ENCODE data around the gene UST.

UST gene

GRCh38 chr6:148928811-148929210 is 182.0 kb downstream of the UST start:
- no peaks in the 10 kb centered on the region for H3K36me3 ChIP-seq (ENCODE audit: control insufficient read depth in 1 of 2, insufficient read depth in 2 of 2, low read length in 2 of 2)
- no peaks in the 10 kb centered on the region for H3K4me1 ChIP-seq (ENCODE audit: control insufficient read depth in 1 of 2, insufficient read depth in 2 of 2, low read length in 2 of 2)
- H3K27me3 ChIP-seq (ENCODE audit: control insufficient read depth in 1 of 2, insufficient read depth in 2 of 2, low read length in 2 of 2): no peaks in the 10 kb centered on the region
- no peak overlapping the region for H3K9ac ChIP-seq (ENCODE audit: low read depth in 1 of 2, low read length in 2 of 2)
- H3K4me3 ChIP-seq (ENCODE audit: low read depth in 1 of 2, low read length in 2 of 2): no peak overlapping the region
- no peak overlapping the region for H3K27ac ChIP-seq (ENCODE audit: low read depth, low read length)
- no peaks in the 10 kb centered on the region for H3K9me3 ChIP-seq (ENCODE audit: control insufficient read depth in 1 of 2, low read length in 2 of 2)

GRCh38 chr6:148932208-148932607 is 185.4 kb downstream of the UST start:
- Histone ChIP-seq H3K9ac (ENCODE audit: low read depth in 1 of 2, low read length in 2 of 2) (no peak overlapping the region), H3K4me3 (ENCODE audit: low read depth in 1 of 2, low read length in 2 of 2) (no peak overlapping the region), H3K27me3 (ENCODE audit: control insufficient read depth in 1 of 2, insufficient read depth in 2 of 2, low read length in 2 of 2) (no peaks in the 10 kb centered on the region), H3K27ac (ENCODE audit: low read depth, low read length) (no peak overlapping the region), H3K9me3 (ENCODE audit: control insufficient read depth in 1 of 2, low read length in 2 of 2) (no peaks in the 10 kb centered on the region), H3K4me1 (ENCODE audit: control insufficient read depth in 1 of 2, insufficient read depth in 2 of 2, low read length in 2 of 2) (no peaks in the 10 kb centered on the region), H3K36me3 (ENCODE audit: control insufficient read depth in 1 of 2, insufficient read depth in 2 of 2, low read length in 2 of 2) (no peaks in the 10 kb centered on the region)

GRCh38 chr6:148932731-148933130 is 185.9 kb downstream of the UST start:
- Histone ChIP-seq H3K27me3 (ENCODE audit: control insufficient read depth in 1 of 2, insufficient read depth in 2 of 2, low read length in 2 of 2) (no peaks in the 10 kb centered on the region), H3K36me3 (ENCODE audit: control insufficient read depth in 1 of 2, insufficient read depth in 2 of 2, low read length in 2 of 2) (no peaks in the 10 kb centered on the region), H3K4me3 (ENCODE audit: low read depth in 1 of 2, low read length in 2 of 2) (no peak overlapping the region), H3K27ac (ENCODE audit: low read depth, low read length) (no peak overlapping the region), H3K9ac (ENCODE audit: low read depth in 1 of 2, low read length in 2 of 2) (no peak overlapping the region), H3K4me1 (ENCODE audit: control insufficient read depth in 1 of 2, insufficient read depth in 2 of 2, low read length in 2 of 2) (no peaks in the 10 kb centered on the region), H3K9me3 (ENCODE audit: control insufficient read depth in 1 of 2, low read length in 2 of 2) (no peaks in the 10 kb centered on the region)

DNA sequence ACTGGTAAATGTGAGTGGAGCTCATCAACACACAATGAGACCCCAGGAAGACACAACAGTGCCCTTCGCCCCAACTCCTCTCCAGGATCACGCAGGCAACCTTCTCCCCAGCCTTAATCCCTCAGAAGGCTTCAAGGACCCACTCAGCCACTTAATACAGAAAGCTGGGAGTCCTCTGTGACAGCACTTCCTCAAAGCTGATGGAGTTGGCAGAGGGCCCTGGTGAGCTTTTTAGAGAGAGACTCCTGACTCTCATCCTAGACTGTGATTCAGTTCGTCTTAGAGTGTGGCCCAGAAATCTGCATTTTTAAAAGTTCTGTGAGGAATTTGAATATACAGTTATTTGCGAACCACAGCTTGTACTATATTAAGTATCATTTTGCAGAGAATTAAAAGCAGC is 187.7 kb downstream of the UST start:
- Histone ChIP-seq H3K27me3 (ENCODE audit: control insufficient read depth in 1 of 2, insufficient read depth in 2 of 2, low read length in 2 of 2) (no peaks in the 10 kb centered on the region), H3K9ac (ENCODE audit: low read depth in 1 of 2, low read length in 2 of 2) (no peak overlapping the region), H3K4me3 (ENCODE audit: low read depth in 1 of 2, low read length in 2 of 2) (no peak overlapping the region), H3K4me1 (ENCODE audit: control insufficient read depth in 1 of 2, insufficient read depth in 2 of 2, low read length in 2 of 2) (no peaks in the 10 kb centered on the region), H3K9me3 (ENCODE audit: control insufficient read depth in 1 of 2, low read length in 2 of 2) (no peaks in the 10 kb centered on the region), H3K36me3 (ENCODE audit: control insufficient read depth in 1 of 2, insufficient read depth in 2 of 2, low read length in 2 of 2) (no peaks in the 10 kb centered on the region), H3K27ac (ENCODE audit: low read depth, low read length) (no peak overlapping the region)

GRCh38 chr6:148934961-148935360 is 188.1 kb downstream of the UST start:
- Histone ChIP-seq H3K9me3 (ENCODE audit: control insufficient read depth in 1 of 2, low read length in 2 of 2) (no peaks in the 10 kb centered on the region), H3K36me3 (ENCODE audit: control insufficient read depth in 1 of 2, insufficient read depth in 2 of 2, low read length in 2 of 2) (no peaks in the 10 kb centered on the region), H3K27ac (ENCODE audit: low read depth, low read length) (no peak overlapping the region), H3K27me3 (ENCODE audit: control insufficient read depth in 1 of 2, insufficient read depth in 2 of 2, low read length in 2 of 2) (no peaks in the 10 kb centered on the region), H3K4me1 (ENCODE audit: control insufficient read depth in 1 of 2, insufficient read depth in 2 of 2, low read length in 2 of 2) (no peaks in the 10 kb centered on the region), H3K4me3 (ENCODE audit: low read depth in 1 of 2, low read length in 2 of 2) (no peak overlapping the region), H3K9ac (ENCODE audit: low read depth in 1 of 2, low read length in 2 of 2) (no peak overlapping the region)

DNA sequence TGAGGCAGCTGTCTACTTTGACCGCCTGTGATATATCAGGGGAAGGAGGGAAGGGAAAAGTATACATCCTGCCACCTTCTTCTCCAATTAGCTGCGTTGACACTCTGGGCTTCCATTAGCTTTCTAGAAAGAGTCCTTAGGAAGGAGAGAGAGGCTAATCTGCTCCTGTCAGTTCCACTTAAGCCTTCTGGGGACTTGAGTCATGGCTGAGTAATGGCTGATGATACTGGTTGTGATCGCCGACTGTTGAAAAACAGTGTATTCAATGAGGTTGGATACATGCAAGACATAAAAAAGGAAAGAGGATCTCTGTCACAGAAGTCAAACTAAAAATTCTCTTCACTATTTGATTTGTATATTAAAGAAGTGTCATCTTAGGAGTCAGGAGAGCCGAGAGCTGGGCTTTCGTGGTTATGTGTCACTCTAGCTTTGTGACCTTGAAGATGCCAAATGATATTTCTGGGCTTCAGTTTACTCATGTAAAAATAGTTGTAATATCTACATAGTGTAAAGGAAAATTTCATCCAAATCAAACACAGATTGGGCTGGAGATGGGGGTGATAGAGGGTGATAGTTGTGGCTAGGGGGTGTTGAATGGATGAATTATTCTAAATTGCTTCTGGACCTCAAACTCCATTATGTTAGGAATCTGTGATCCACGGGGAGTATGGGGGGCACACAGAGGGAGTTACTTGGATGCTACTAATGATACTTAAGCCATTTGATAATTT is 189.0 kb downstream of the UST start:
- Histone ChIP-seq H3K9me3 (ENCODE audit: control insufficient read depth in 1 of 2, low read length in 2 of 2) (no peaks in the 10 kb centered on the region), H3K36me3 (ENCODE audit: control insufficient read depth in 1 of 2, insufficient read depth in 2 of 2, low read length in 2 of 2) (no peaks in the 10 kb centered on the region), H3K27ac (ENCODE audit: low read depth, low read length) (no peak overlapping the region), H3K4me1 (ENCODE audit: control insufficient read depth in 1 of 2, insufficient read depth in 2 of 2, low read length in 2 of 2) (no peaks in the 10 kb centered on the region), H3K4me3 (ENCODE audit: low read depth in 1 of 2, low read length in 2 of 2) (no peak overlapping the region), H3K27me3 (ENCODE audit: control insufficient read depth in 1 of 2, insufficient read depth in 2 of 2, low read length in 2 of 2) (no peaks in the 10 kb centered on the region), H3K9ac (ENCODE audit: low read depth in 1 of 2, low read length in 2 of 2) (no peak overlapping the region)

DNA sequence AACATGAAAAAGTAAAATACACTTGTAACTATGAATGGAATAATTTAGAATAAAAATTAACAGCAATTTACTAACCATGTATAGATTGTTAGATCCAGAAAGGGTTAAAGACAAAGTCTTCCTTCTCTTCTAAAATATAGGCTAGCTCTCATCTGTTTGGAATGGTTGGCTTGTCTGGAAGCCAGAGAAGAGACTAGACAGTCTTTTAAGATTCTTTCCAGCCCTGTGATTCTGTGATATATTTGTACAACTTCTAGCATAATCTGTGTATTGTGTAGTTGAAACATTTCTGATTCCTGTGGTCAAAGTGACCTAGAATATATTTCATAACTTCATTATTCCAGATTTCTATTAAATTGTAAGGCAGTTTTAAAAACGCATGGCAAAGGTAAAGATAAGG is 196.6 kb downstream of the UST start:
- Histone ChIP-seq H3K9ac (ENCODE audit: low read depth in 1 of 2, low read length in 2 of 2) (no peak overlapping the region), H3K4me1 (ENCODE audit: control insufficient read depth in 1 of 2, insufficient read depth in 2 of 2, low read length in 2 of 2) (no peaks in the 10 kb centered on the region), H3K4me3 (ENCODE audit: low read depth in 1 of 2, low read length in 2 of 2) (no peak overlapping the region), H3K36me3 (ENCODE audit: control insufficient read depth in 1 of 2, insufficient read depth in 2 of 2, low read length in 2 of 2) (no peaks in the 10 kb centered on the region), H3K27me3 (ENCODE audit: control insufficient read depth in 1 of 2, insufficient read depth in 2 of 2, low read length in 2 of 2) (no peaks in the 10 kb centered on the region), H3K9me3 (ENCODE audit: control insufficient read depth in 1 of 2, low read length in 2 of 2) (no peaks in the 10 kb centered on the region), H3K27ac (ENCODE audit: low read depth, low read length) (no peak overlapping the region)

DNA sequence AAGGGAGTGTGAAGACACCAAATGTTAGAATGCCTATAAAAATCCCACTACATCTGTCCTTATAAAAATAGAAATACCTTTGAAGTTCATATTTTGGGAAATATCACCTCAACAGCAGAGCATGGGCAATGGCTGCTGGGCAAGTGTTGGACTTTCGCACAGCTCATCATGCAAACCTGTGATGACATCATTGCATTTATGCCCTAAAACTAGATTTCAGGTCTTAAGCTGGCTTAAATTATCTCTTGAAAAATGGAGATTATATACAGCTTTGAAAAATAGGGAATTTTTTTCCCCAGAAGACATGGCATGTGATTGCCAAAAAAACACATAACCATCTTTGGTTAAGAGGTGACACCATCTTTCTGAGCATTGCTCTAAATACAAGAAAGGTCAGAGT is 197.8 kb downstream of the UST start:
- H3K36me3 ChIP-seq (ENCODE audit: control insufficient read depth in 1 of 2, insufficient read depth in 2 of 2, low read length in 2 of 2): no peaks in the 10 kb centered on the region
- H3K9ac ChIP-seq (ENCODE audit: low read depth in 1 of 2, low read length in 2 of 2): no peak overlapping the region
- no peaks in the 10 kb centered on the region for H3K9me3 ChIP-seq (ENCODE audit: control insufficient read depth in 1 of 2, low read length in 2 of 2)
- no peak overlapping the region for H3K4me3 ChIP-seq (ENCODE audit: low read depth in 1 of 2, low read length in 2 of 2)
- H3K4me1 ChIP-seq (ENCODE audit: control insufficient read depth in 1 of 2, insufficient read depth in 2 of 2, low read length in 2 of 2): no peaks in the 10 kb centered on the region
- H3K27ac ChIP-seq (ENCODE audit: low read depth, low read length): no peak overlapping the region
- no peaks in the 10 kb centered on the region for H3K27me3 ChIP-seq (ENCODE audit: control insufficient read depth in 1 of 2, insufficient read depth in 2 of 2, low read length in 2 of 2)

GRCh38 chr6:148945301-148946021 is 198.6 kb downstream of the UST start:
- Histone ChIP-seq H3K27me3 (ENCODE audit: control insufficient read depth in 1 of 2, insufficient read depth in 2 of 2, low read length in 2 of 2) (no peaks in the 10 kb centered on the region), H3K4me3 (ENCODE audit: low read depth in 1 of 2, low read length in 2 of 2) (no peak overlapping the region), H3K4me1 (ENCODE audit: control insufficient read depth in 1 of 2, insufficient read depth in 2 of 2, low read length in 2 of 2) (no peaks in the 10 kb centered on the region), H3K36me3 (ENCODE audit: control insufficient read depth in 1 of 2, insufficient read depth in 2 of 2, low read length in 2 of 2) (no peaks in the 10 kb centered on the region), H3K9ac (ENCODE audit: low read depth in 1 of 2, low read length in 2 of 2) (no peak overlapping the region), H3K27ac (ENCODE audit: low read depth, low read length) (no peak overlapping the region), H3K9me3 (ENCODE audit: control insufficient read depth in 1 of 2, low read length in 2 of 2) (no peaks in the 10 kb centered on the region)

DNA sequence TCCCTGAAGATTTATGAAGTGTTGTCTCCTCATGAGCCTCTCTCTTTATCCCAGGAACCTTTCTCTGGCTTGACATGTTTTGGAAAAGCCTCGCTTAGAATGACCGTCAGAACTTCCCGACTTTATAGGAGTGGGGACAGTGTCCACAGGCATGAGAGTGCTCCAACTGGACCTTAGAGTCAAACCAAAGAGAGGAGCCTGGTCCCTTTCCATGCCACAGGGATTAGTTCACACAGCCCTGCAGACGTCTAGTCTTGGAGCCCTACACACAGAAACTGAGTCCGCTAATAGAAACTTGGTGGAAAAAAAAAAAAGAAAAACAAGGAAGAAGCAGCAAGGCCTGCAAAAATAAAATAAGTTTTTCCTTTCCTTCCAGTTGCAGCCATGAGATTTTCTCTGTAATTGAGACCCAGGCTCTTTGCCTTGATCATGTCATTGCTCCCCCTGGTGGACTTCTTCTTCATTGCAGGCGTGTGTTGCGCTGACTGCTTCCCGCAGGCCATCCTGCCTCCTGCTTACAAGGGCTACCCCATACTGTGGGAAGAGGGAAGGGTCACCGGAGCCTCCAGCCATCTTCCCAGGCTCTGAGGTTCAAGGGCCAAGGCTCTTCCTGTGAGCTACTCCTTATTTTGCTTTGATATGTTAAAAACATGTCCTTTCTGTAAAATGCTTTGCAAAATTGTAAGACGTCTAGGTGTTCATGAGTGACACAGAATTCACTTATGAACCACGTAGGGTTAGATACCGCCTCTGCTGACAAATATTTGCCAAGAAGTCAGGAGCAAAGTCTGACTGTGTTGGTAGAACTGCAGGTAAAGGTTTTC is 201.0 kb downstream of the UST start:
- Histone ChIP-seq H3K36me3 (ENCODE audit: control insufficient read depth in 1 of 2, insufficient read depth in 2 of 2, low read length in 2 of 2) (no peaks in the 10 kb centered on the region), H3K27ac (ENCODE audit: low read depth, low read length) (no peak overlapping the region), H3K4me3 (ENCODE audit: low read depth in 1 of 2, low read length in 2 of 2) (no peak overlapping the region), H3K4me1 (ENCODE audit: control insufficient read depth in 1 of 2, insufficient read depth in 2 of 2, low read length in 2 of 2) (no peaks in the 10 kb centered on the region), H3K9ac (ENCODE audit: low read depth in 1 of 2, low read length in 2 of 2) (no peak overlapping the region), H3K9me3 (ENCODE audit: control insufficient read depth in 1 of 2, low read length in 2 of 2) (no peaks in the 10 kb centered on the region), H3K27me3 (ENCODE audit: control insufficient read depth in 1 of 2, insufficient read depth in 2 of 2, low read length in 2 of 2) (no peaks in the 10 kb centered on the region)

Data from duodenal mucosa (tissue), 2 donors.